Activated CD4-positive, CD25-positive, alpha-beta regulatory T cell treated with anti-CD3 and anti-CD28 coated beads, Interleukin-2, amount 50 U/mL, for 72 hours (primary cell): ENCODE measurements around the gene MRGPRG.

Experiments used
- DNase-seq: peaks from one replicate; pipeline ENCODE4 v3.0.0; 2021

The MRGPRG gene

GRCh38 chr11:3193373-3194015 lies 25.1 kb downstream of the MRGPRG start:
- DNase-seq = no peak

GRCh38 chr11:3192511-3193372 lies 25.9 kb downstream of the MRGPRG start:
- DNase-seq = no peak

- DNase-seq = no peak
Observed at GRCh38 chr11:3191586-3192324, 26.9 kb downstream of the MRGPRG start.

DNA sequence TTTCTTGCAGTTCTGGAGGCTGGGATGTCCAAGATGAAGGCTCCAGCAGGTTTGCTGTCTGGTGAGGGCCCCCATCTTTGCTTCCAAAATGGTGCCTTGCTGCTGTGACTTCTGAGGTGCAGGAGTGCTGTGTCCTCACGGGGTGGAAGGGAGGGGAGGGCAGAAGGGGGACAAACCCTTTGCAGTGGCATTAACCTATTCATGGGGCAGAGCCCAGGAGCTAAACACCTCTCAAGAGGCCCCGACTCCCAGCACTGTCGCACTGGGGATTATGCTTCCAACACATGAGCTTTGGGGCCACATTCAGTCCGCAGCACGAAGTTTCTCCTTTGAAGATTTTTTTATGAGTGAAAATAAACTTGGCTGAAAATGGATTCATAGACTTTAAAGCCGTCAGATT lies 28.0 kb downstream of the MRGPRG start:
- DNase-seq = no peak

GRCh38 chr11:3189886-3190583 lies 28.6 kb downstream of the MRGPRG start:
- no peak for DNase-seq

GRCh38 chr11:3189196-3189843 lies 29.3 kb downstream of the MRGPRG start:
- no peak for DNase-seq

DNA sequence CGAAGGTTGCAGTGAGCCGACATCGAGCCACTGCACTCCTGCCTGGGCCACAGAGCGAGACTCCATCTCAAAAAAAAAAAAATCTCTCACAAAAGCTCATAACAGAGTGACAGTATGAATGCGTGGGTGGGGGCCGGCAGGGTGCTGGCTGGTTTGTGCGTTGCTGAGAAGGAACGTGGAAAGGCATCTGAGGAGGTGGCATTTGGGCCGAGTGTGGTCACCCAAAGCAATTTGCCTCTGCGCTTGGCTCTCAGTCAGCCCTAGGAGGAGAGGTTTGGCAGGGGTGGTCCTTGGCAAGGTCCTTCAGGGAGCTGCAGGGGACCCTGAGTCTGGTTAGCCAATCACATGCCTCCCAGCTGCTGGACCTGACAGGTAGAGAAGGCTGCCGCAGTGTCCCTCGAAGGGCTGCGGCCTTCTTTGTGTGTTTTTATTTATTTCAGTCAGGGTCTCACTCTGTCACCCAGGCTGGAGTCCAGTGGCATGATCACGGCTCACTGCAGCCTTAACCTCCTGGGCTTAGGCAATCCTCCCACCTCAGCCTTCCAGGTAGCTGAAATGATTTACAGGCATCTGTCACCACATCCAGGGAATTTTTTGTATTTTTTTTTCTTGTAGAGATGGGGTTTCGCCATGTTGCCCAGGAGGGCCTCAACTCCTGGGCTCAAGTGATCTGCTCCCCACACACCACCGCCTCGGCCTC lies 30.0 kb downstream of the MRGPRG start:
- DNase-seq = no peak

- DNase-seq = no peak
Observed at GRCh38 chr11:3186166-3186953, 32.3 kb downstream of the MRGPRG start.

DNA sequence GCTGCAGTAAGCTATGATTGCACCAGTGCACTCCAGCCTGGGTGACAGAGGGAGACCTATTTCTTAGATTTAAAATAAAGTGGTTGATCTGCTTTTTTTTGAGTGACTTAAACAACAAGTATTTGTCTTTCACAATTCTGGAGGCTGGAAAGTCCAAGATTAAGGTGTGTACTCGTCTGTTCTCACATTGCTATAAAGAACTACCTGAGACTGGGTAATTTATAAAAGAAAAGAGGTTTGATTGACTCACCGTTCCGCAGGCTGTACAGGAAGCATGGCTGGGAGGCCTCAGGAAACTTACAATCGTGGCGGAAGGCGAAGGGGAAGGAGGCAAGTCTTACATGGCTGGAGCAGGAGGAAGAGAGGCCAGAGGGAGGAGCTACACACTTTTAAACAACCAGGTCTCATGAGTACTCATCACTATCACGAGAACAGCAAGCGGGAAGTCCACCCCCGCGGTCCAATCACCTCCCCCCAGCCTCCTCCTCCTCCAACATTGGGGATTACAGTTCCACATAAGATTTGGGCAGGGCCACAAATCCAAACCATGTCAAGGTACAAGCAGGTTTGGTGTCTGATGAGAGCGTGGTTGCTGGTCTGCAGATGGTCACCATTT lies 33.8 kb downstream of the MRGPRG start:
- no peak for DNase-seq

GRCh38 chr11:3183523-3183922 lies 35.1 kb downstream of the MRGPRG start:
- DNase-seq = no peak

DNA sequence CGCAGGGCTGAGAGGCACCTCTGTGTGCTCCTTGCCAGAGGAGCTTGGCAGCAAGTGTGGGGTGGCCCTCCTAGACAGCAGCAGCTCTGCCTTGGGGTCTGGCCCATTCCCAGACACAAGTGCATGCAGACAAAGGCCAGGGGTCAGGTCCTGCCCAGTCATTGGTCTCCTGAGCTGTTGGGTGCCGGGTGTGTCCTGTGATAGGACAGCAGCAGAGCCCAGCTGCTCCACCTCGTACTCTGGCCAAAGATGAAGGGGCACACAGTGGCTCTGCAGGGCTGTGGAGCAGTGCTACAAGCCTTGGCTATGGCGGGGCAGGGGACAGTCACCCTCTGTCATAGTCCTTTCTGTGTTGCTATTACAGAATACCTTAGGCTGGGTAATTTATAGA lies 36.2 kb downstream of the MRGPRG start:
- DNase-seq = no peak

DNA sequence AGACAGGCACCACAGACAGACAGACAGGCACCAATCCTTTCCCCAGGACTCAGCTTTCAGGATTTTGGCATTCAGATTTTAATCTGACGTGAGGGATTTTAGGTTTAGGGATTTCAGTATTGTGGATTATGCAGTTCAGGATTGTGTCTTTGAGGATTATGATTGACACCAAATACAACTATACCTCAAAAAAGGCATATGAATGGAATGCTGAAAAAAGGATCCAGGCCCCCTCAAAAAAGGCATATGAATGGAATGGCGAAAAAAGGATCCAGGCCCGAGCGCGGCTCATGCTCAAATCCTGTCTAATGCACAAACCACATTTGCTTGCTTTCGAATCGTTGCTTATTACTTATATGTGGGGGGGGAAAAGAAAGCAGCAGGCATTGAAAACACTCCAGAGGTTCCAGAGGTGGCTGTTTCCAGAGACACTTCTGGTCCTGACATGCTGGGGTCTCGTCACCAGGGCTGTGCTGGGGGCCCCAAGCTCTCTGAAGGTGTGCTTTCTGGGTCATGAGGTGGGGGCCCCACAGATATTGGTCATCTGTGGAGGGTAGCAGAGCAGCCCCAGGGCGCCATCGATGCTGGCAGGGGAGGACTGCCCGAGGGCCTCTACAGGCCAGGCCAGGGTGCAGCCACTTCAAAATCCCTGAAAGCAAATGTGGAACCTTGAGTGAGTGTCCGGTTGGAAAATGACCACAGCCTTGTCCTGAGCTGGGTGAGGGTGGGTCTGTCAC lies 36.7 kb downstream of the MRGPRG start:
- no peak for DNase-seq

DNA sequence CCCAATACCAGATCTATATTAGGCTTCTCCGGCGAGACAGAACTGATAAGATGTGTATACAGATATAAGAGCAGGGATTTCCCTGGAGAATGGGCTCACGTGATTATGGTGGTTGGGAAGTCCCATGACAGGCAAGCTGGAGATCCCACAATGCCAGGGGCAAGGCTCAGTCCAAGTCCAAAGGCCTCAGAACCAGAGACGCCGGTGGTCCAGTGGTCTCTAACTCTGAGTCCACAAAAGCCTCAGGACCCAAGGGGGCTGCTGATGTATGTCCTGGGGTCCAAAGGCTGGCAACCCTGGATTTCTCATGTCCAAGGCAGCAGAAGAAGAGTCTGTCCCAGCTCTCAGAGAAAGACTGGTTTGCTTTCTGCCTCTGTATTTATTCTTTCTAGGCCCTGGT lies 37.7 kb downstream of the MRGPRG start:
- no peak for DNase-seq

DNA sequence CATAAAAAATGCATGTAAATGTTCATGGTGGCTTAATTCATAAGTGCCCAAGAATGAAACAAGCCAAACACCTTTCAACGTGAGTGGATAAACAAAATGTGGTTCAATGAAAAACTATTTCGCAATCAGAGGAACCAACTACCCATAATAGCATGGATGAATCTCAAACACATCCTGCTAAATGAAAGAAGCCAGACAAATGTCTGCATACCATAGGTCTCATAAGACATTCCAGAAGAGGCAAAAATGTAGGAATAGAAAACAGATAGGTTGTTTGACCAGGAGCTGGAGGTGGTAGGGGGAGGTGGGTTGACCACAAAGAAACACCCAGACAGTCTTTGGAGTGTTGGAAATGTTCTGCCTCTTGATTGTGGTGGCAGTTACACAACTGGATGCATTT lies 40.3 kb downstream of the MRGPRG start:
- no peak for DNase-seq

DNA sequence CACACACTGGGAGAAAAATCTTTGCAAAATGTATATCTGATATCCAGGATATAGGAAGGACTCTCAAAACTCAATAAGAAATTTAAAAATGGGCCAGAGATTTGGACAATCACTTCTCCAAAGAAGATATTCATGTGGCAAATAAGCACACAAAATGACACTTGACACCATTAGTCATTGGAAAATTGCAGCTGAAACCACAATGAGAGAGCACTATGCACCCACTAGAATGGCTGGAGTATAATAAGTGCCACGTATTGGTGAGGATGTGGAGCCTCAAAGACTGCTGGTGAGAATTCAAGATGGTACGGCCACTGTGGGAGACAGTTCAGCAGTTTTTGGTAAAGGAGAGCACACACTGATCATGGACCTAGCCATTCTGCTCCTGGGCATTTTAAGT lies 40.7 kb downstream of the MRGPRG start:
- DNase-seq = no peak

DNA sequence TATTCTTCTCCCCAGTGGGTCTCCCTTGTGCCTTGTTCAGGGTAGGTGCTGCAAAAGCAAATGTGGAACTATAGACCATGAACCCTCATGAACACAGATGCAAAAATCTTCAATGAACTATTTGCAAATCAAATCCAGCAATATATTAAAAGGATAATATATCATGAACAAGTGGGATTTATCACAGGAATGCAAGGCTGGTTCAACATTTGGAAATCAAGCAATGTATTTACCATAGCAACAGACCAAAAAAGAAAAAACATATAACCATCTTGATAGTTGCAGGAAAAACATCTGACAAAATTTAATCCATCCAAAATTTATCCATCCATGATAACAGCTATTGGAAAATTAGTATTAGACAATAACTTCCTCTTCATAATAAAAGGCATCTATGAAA lies 42.1 kb downstream of the MRGPRG start:
- DNase-seq = no peak

DNA sequence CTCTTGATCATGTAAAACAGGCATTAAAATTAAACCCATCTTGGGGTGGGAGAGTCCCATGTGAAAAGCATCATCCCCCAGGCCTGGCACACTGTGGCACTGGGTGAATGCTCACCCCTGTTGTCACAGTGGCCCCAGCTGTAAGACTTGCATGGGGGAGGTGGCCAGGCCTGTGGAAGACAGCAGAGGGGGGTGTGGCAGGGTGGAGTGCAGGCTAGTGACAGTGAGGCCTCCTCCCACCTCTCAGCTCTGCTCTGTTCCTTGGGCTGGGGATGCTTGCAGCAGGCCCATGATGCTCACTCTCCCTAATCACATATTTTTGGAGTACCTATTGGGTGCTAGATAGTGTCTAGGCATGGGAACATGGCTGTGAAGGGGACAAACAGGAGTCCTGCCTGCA lies 43.4 kb downstream of the MRGPRG start:
- DNase-seq = no peak

DNA sequence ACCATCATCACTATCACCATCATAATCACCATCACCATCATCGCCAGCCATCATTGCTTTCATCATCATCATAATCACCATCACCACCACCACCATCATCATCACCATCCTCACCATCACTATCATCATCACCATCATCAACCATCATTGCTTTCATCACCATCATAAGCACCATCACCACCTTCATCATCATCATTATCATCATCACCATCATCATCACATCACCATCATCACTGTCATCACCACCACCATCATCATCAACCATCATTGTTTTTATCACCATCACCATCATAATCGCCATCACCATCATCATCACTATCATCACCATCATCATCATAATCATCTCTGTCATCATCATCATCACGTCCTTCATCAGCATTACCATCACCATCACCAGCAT lies 44.2 kb downstream of the MRGPRG start:
- no peak for DNase-seq

DNA sequence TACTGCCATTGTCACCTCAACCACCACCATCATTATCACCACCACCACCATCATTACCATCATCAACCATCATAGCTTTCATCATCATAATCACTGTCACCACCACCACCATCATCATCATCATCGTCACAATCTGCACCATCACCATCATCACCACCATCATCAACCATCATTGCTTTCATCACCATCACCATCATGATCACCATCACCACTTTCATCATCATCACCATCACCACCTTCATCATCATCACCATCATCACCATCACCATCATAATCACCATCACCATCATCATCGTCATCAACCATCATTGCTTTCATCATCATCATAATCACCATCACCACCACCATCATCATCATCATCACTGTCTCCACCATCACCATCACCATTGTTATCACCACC lies 44.8 kb downstream of the MRGPRG start:
- DNase-seq = no peak

DNA sequence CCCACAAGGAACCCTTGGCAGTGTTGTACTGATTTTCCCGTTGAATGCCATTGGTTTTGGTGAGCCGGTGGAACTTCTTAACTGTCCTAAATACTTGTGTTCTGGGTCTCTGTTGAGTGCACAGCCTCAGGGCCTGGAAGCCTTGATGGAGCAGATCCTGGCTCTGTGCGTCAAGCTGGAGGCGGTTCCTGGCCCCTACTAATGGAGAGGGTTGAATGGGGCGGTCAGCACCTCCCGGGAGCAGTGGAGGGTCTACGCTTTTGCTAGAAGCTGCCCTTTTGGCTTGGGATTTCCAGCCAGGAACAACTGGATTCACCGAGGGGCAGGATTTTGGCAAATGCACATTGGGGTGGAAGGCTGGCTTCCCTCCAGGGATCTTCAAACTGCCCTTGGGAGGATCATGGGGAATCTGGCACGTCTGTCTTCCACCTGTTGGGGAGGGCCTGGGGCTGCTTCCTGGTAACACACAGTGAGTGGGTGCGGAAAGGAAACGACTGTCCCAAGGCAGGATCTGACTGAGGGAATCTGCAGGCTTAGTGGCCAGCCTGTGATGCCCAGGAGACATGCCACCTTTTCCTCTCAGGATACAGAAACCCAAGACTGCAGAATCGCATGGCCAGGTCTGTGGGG lies 46.6 kb downstream of the MRGPRG start:
- DNase-seq = no peak
